Measurements from ENCODE around the gene TMEM154. TPM values are rescaled to one million over a fixed set of nuclear protein-coding genes. Genes with fewer than 3 reads are reported as not detected.

Gene TMEM154
- total RNA-seq, 1 donor: 10.6 TPM

- Histone ChIP-seq H3K4me1 (ENCODE audit: insufficient read depth, low read length) (no peaks in the 10 kb centered on the region), H3K27me3 (ENCODE audit: insufficient read depth, low read length) (no peaks in the 10 kb centered on the region), H3K9me3 (ENCODE audit: low read depth, low read length) (no peaks in the 10 kb centered on the region), H3K4me3 (ENCODE audit: low read length) (no peak overlapping the region)
Observed at GRCh38 chr4:152606753-152607152, 73.0 kb downstream of the TMEM154 start.

- H3K9me3 ChIP-seq (ENCODE audit: low read depth, low read length): no peaks in the 10 kb centered on the region
- no peaks in the 10 kb centered on the region for H3K27me3 ChIP-seq (ENCODE audit: insufficient read depth, low read length)
- no peak overlapping the region for H3K4me3 ChIP-seq (ENCODE audit: low read length)
- no peaks in the 10 kb centered on the region for H3K4me1 ChIP-seq (ENCODE audit: insufficient read depth, low read length)
Observed at GRCh38 chr4:152605641-152606335, 74.0 kb downstream of the TMEM154 start.

DNA sequence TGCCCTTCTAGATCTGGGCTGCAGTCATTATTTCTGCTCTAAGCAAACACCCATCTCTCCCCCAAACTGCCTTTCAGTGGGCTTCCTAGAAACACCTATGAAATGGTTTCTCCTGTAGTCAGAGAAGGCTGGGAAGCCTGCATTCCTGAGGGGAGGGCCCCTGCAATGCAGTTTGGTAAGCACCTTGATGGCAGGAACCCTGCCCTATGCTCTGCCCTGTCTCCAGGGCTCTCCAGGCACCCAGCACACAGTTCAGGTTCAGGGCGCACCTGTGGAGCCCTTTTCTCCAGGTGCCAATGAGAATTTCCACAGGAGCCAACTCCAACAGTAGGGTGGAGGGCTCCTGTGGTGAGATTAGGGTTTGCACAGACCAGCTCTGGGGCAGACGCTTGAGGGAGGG lies 74.8 kb downstream of the TMEM154 start:
- no peaks in the 10 kb centered on the region for H3K9me3 ChIP-seq (ENCODE audit: low read depth, low read length)
- H3K4me3 ChIP-seq (ENCODE audit: low read length): no peak overlapping the region
- H3K4me1 ChIP-seq (ENCODE audit: insufficient read depth, low read length): no peaks in the 10 kb centered on the region
- no peaks in the 10 kb centered on the region for H3K27me3 ChIP-seq (ENCODE audit: insufficient read depth, low read length)

GRCh38 chr4:152601156-152601555 lies 78.6 kb downstream of the TMEM154 start:
- Histone ChIP-seq H3K27me3 (ENCODE audit: insufficient read depth, low read length) (no peaks in the 10 kb centered on the region), H3K9me3 (ENCODE audit: low read depth, low read length) (no peaks in the 10 kb centered on the region), H3K4me3 (ENCODE audit: low read length) (no peak overlapping the region), H3K4me1 (ENCODE audit: insufficient read depth, low read length) (no peaks in the 10 kb centered on the region)

- no peaks in the 10 kb centered on the region for H3K9me3 ChIP-seq (ENCODE audit: low read depth, low read length)
- H3K27me3 ChIP-seq (ENCODE audit: insufficient read depth, low read length): no peaks in the 10 kb centered on the region
- no peak overlapping the region for H3K4me3 ChIP-seq (ENCODE audit: low read length)
- no peaks in the 10 kb centered on the region for H3K4me1 ChIP-seq (ENCODE audit: insufficient read depth, low read length)
Observed at GRCh38 chr4:152599636-152600035, 80.2 kb downstream of the TMEM154 start.

DNA sequence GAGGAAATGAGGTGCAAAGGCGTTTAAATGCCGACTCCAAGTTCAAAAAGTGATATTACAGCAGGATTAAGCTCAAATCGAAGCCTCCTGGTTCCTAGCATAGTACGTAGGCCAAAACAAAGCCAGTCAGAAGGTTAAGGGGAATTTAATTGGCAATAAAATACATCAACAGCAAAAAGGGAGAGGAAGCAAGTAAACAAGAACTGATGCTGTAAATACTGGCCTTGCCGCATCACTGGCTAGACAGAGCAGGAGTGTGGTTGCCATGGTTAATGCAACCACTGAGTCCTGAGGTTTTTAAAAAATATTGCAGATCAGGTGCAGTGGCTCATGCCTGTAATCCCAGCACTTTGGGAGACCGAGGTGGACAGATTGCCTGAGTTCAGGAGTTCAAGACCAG lies 80.7 kb downstream of the TMEM154 start:
- Histone ChIP-seq H3K4me1 (ENCODE audit: insufficient read depth, low read length) (no peaks in the 10 kb centered on the region), H3K9me3 (ENCODE audit: low read depth, low read length) (no peaks in the 10 kb centered on the region), H3K27me3 (ENCODE audit: insufficient read depth, low read length) (no peaks in the 10 kb centered on the region), H3K4me3 (ENCODE audit: low read length) (no peak overlapping the region)

DNA sequence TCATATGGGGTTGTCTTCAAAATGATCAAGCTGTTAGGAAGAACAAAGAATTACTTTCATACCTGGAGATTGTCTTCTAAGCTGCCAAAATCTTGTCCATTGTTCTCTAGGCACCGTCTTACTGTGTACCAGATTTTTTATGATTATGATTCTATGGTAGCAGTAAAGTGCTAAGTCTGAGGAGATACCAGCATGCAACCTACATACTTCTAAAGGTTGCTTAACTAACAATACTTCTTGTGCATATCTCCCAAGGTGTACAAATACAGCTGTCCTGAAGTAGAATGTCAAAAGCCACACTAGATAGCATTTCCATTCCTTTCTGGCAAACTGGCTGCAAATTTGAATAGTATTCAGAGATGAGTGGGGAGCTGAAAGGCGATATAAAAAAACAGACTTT lies 81.3 kb downstream of the TMEM154 start:
- Histone ChIP-seq H3K9me3 (ENCODE audit: low read depth, low read length) (no peaks in the 10 kb centered on the region), H3K27me3 (ENCODE audit: insufficient read depth, low read length) (no peaks in the 10 kb centered on the region), H3K4me1 (ENCODE audit: insufficient read depth, low read length) (no peaks in the 10 kb centered on the region), H3K4me3 (ENCODE audit: low read length) (no peak overlapping the region)

GRCh38 chr4:152594978-152595925 lies 84.5 kb downstream of the TMEM154 start:
- Histone ChIP-seq H3K9me3 (ENCODE audit: low read depth, low read length) (no peaks in the 10 kb centered on the region), H3K27me3 (ENCODE audit: insufficient read depth, low read length) (peaks cover 5% of the 10 kb centered on the region), H3K4me3 (ENCODE audit: low read length) (no peak overlapping the region), H3K4me1 (ENCODE audit: insufficient read depth, low read length) (peaks cover 7% of the 10 kb centered on the region)

- no peak overlapping the region for H3K4me3 ChIP-seq (ENCODE audit: low read length)
- peaks cover 5% of the 10 kb centered on the region for H3K27me3 ChIP-seq (ENCODE audit: insufficient read depth, low read length)
- H3K4me1 ChIP-seq (ENCODE audit: insufficient read depth, low read length): peaks cover 7% of the 10 kb centered on the region
- no peaks in the 10 kb centered on the region for H3K9me3 ChIP-seq (ENCODE audit: low read depth, low read length)
Observed at GRCh38 chr4:152594057-152594456, 85.7 kb downstream of the TMEM154 start.

DNA sequence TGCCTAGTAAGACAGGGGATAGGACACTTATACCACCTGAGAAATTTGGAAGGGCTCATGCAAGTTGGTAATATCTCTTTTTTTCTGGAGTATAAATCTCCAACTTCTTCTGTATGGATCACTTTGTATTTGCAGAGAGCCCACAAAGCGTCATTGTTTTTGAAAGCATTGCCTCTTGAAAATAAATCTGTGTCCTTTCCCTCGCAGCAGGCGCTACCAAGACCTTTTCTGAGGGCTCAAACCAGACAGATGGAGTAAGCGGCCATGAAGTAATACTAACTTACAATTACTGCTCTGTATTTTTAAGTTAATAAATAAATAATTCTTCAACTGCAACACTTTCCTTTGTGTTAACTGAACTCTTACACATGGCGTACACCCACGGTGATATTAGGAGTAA lies 87.9 kb downstream of the TMEM154 start:
- no peak overlapping the region for H3K4me3 ChIP-seq (ENCODE audit: low read length)
- no peaks in the 10 kb centered on the region for H3K9me3 ChIP-seq (ENCODE audit: low read depth, low read length)
- H3K4me1 ChIP-seq (ENCODE audit: insufficient read depth, low read length): peaks cover 13% of the 10 kb centered on the region
- H3K27me3 ChIP-seq (ENCODE audit: insufficient read depth, low read length): peaks cover 5% of the 10 kb centered on the region

- H3K4me1 ChIP-seq (ENCODE audit: insufficient read depth, low read length): peaks cover 18% of the 10 kb centered on the region
- peaks cover 5% of the 10 kb centered on the region for H3K27me3 ChIP-seq (ENCODE audit: insufficient read depth, low read length)
- H3K4me3 ChIP-seq (ENCODE audit: low read length): no peak overlapping the region
- no peaks in the 10 kb centered on the region for H3K9me3 ChIP-seq (ENCODE audit: low read depth, low read length)
Observed at GRCh38 chr4:152591396-152591795, 88.4 kb downstream of the TMEM154 start.

DNA sequence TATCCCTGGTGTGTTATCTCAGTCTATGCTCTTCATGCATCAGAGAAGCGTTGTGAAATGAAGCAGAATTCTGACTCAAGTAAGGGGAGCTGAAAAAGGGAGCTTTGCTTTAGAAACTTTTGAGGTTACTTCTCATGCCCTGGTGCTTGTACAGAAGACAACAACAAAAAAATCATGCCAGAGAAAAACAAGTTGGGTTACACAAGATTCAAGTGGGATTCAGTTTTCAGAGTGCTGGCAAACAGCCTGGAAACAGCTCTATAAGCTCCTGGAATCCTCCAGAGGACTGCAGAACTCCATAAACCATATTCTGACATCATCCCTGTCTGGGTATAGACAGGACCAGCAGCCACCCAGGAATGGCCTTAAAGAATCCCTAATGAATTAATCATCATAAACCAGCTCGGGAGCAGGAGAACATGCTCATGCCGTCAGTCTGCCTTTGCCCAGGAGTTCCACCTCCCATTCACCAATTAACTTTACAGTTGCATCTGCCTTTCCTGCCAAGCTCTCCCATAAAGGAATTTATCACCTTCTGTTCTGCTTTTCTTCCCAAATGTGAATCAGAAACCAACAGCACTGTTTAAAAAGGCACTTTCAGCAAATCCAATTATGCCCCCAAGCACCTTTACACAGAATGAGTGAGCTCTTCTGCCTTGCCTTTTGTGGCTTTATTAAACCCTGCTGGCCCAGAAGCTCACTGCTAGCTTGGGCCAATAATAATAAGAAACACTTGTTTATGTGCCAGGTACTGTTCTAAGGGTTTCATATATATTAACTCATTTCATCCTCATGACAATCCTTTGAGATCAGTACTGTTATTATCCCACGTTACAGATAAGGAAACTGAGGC lies 89.4 kb downstream of the TMEM154 start:
- Histone ChIP-seq H3K4me3 (ENCODE audit: low read length) (no peak overlapping the region), H3K27me3 (ENCODE audit: insufficient read depth, low read length) (peaks cover 5% of the 10 kb centered on the region), H3K9me3 (ENCODE audit: low read depth, low read length) (no peaks in the 10 kb centered on the region), H3K4me1 (ENCODE audit: insufficient read depth, low read length) (peaks cover 26% of the 10 kb centered on the region)

DNA sequence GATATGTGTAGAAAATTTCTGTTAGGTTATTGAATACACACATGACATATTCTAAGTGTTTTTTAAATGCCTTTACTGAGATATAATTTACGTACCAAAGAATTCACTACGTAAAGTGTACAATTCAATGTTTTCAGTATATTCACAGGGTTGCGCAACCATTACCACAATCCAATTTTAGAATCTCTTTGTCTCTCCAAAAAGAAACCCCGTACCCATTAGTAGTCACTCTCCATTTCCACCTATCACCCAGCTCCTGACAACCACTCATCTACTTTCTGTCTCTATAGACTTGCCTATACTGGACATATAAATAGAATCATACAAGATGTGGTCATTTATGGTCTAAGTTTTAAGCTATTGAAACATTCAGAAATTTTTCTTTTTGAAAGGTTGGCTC lies 90.9 kb downstream of the TMEM154 start:
- H3K4me3 ChIP-seq (ENCODE audit: low read length): no peak overlapping the region
- H3K27me3 ChIP-seq (ENCODE audit: insufficient read depth, low read length): peaks cover 5% of the 10 kb centered on the region
- peaks cover 26% of the 10 kb centered on the region for H3K4me1 ChIP-seq (ENCODE audit: insufficient read depth, low read length)
- H3K9me3 ChIP-seq (ENCODE audit: low read depth, low read length): no peaks in the 10 kb centered on the region

GRCh38 chr4:152587127-152587526 lies 92.7 kb downstream of the TMEM154 start:
- H3K4me1 ChIP-seq (ENCODE audit: insufficient read depth, low read length): peaks cover 26% of the 10 kb centered on the region
- H3K4me3 ChIP-seq (ENCODE audit: low read length): no peak overlapping the region
- H3K9me3 ChIP-seq (ENCODE audit: low read depth, low read length): no peaks in the 10 kb centered on the region
- peaks cover 5% of the 10 kb centered on the region for H3K27me3 ChIP-seq (ENCODE audit: insufficient read depth, low read length)

GRCh38 chr4:152586668-152587067 lies 93.1 kb downstream of the TMEM154 start:
- no peak overlapping the region for H3K4me3 ChIP-seq (ENCODE audit: low read length)
- H3K9me3 ChIP-seq (ENCODE audit: low read depth, low read length): no peaks in the 10 kb centered on the region
- peaks cover 25% of the 10 kb centered on the region for H3K4me1 ChIP-seq (ENCODE audit: insufficient read depth, low read length)
- H3K27me3 ChIP-seq (ENCODE audit: insufficient read depth, low read length): peaks cover 5% of the 10 kb centered on the region

Data from mononuclear cell (primary cell).